Nephron progenitor cell (in vitro differentiated cells): ENCODE measurements around the gene DDX54.
"Not testable (repeated sequence)": the region's sequence is repeated elsewhere in the genome, so short reads cannot be mapped to it uniquely, and the experiment has no call there.

ENCODE experiments used
- DNase-seq: peaks from one replicate; pipeline ENCODE4 v3.0.0; 2021
- H3K27ac Mint-ChIP-seq: 2 replicates; pipeline ENCODE4 v1.8.0; 2021; ENCODE audit warnings: mild to moderate bottlenecking, moderate library complexity, mixed read lengths
- H3K27me3 Mint-ChIP-seq: 2 replicates; pipeline ENCODE4 v1.8.0; 2021; ENCODE audit warnings: mild to moderate bottlenecking, low read depth, mixed read lengths; ENCODE audit not compliant: poor library complexity
- H3K36me3 Mint-ChIP-seq: 2 replicates; pipeline ENCODE4 v1.8.0; 2021; ENCODE audit warnings: low read depth, mixed read lengths
- H3K4me1 Mint-ChIP-seq: 2 replicates; pipeline ENCODE4 v1.8.0; 2021; ENCODE audit warnings: mixed read lengths
- H3K4me3 Mint-ChIP-seq: 2 replicates; pipeline ENCODE4 v1.8.0; 2021; ENCODE audit warnings: mild to moderate bottlenecking, moderate library complexity, mixed read lengths
- H3K9me3 Mint-ChIP-seq: 2 replicates; pipeline ENCODE4 v1.8.0; 2021; ENCODE audit warnings: mild to moderate bottlenecking, moderate library complexity, mixed read lengths
- TF ChIP-seq, protein P1 (sequence below): fragments of 200-600 bp; sonication (generic); IDR thresholded peaks from 2 replicates; pipeline ENCODE4 v1.5.0; 2021; ENCODE audit warnings: antibody characterized with exemption

Gene DDX54

DNA sequence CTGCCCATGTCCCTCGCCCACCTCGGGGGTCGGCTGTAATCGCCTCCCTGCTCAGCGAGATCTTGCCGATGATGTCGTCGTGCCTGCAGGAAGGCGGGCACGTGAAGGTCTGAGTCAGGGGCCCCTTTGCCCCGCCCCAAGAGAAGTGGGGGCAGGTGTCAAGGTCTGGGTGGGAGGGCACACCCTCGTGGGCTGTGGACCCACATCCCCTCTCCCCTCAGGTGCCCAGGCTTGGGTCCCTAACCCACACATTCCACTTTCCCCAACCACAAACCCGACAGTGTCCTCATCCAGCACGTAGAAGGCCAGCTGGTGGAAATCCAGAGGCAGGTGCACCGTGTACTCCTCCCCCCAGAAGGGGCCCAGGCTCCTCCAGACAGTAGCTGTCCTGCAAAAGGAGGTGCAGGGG lies 57.5 kb downstream of the DDX54 start:
- Mint-ChIP-seq H3K4me3 (no peak overlapping the region), H3K9me3 (peaks cover 13% of the 10 kb centered on the region), H3K36me3 (no peaks in the 10 kb centered on the region), H3K4me1 (no peaks in the 10 kb centered on the region), H3K27me3 (peaks cover 51% of the 10 kb centered on the region), H3K27ac (no peak overlapping the region)
- no peak for DNase-seq
- TF ChIP-seq, protein P1, sequence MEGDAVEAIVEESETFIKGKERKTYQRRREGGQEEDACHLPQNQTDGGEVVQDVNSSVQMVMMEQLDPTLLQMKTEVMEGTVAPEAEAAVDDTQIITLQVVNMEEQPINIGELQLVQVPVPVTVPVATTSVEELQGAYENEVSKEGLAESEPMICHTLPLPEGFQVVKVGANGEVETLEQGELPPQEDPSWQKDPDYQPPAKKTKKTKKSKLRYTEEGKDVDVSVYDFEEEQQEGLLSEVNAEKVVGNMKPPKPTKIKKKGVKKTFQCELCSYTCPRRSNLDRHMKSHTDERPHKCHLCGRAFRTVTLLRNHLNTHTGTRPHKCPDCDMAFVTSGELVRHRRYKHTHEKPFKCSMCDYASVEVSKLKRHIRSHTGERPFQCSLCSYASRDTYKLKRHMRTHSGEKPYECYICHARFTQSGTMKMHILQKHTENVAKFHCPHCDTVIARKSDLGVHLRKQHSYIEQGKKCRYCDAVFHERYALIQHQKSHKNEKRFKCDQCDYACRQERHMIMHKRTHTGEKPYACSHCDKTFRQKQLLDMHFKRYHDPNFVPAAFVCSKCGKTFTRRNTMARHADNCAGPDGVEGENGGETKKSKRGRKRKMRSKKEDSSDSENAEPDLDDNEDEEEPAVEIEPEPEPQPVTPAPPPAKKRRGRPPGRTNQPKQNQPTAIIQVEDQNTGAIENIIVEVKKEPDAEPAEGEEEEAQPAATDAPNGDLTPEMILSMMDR: no peak

DNA sequence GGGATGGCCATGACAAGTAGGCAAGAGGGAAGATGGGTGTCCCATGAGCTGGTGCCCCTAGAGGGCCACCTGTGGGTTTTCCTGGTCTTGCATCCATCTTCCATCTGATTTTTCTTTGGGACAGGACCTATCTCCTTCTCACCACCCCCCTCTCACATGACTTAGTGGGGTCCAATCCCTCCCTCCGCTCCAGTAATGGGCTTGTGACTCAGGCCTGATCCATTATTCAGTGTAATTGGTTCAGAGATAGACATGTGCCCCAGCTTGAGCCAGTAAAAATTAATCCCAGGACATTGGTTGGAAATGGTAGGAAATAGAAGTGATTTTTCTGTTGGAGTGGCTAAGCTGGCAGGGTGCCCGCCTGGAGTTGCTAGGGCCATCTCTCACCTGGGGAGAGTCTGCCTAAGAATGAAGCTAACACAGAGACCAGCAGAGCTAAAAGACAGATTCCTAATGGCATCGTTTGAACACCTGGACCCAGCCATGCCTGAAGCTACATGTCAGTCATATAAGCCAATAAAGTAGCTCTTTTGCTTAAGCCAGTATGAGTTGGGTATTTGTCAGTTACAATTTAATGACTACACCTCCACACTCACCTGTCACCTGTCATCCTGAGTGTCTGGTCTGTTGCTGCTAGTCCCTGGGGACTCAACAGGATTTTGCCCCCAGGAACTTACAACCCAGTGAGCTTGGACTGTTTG lies 64.5 kb downstream of the DDX54 start:
- H3K9me3 Mint-ChIP-seq: peaks cover 15% of the 10 kb centered on the region
- TF ChIP-seq, protein P1: no peak
- H3K4me1 Mint-ChIP-seq: no peaks in the 10 kb centered on the region
- no peaks in the 10 kb centered on the region for H3K36me3 Mint-ChIP-seq
- no peak overlapping the region for H3K4me3 Mint-ChIP-seq
- no peak for DNase-seq
- peaks cover 44% of the 10 kb centered on the region for H3K27me3 Mint-ChIP-seq
- H3K27ac Mint-ChIP-seq: no peak overlapping the region

DNA sequence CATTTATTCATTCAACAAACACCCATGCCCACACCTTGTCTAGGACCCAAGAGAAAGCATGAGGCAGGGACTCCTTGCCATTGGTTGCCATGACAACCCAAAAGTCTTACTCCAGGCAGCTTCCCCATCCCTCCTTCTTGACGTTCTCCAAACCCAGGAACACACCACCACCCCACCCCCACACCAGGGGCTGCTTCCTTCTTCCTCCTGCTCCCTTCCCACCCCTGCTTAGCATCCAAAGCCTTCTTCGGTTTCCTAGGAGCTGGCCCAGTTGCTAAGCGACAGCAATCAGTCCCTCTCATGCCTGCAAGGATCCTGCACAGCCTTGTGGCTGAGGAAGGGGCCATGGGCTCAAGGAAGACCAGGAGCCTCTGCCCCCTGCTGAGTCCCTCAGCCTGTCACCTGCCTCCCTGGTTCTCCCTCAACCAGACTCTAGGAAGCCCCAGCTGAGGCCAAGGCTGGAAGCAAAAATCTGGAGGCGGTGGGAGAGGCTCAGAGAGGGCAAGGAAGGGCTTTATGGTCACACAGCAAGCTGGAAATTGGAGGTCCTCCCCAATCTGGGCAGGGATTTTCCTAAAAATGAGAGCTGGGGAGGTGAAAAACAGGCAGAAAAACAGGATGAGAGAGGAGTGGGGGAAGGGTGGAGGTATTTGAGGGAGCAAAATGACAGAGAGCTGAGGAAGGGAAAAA lies 65.2 kb downstream of the DDX54 start:
- no peaks in the 10 kb centered on the region for H3K36me3 Mint-ChIP-seq
- no peak overlapping the region for H3K4me3 Mint-ChIP-seq
- no peak overlapping the region for H3K27ac Mint-ChIP-seq
- TF ChIP-seq, protein P1: no peak
- H3K4me1 Mint-ChIP-seq: no peaks in the 10 kb centered on the region
- H3K27me3 Mint-ChIP-seq: peaks cover 48% of the 10 kb centered on the region
- no peak for DNase-seq
- peaks cover 15% of the 10 kb centered on the region for H3K9me3 Mint-ChIP-seq

DNA sequence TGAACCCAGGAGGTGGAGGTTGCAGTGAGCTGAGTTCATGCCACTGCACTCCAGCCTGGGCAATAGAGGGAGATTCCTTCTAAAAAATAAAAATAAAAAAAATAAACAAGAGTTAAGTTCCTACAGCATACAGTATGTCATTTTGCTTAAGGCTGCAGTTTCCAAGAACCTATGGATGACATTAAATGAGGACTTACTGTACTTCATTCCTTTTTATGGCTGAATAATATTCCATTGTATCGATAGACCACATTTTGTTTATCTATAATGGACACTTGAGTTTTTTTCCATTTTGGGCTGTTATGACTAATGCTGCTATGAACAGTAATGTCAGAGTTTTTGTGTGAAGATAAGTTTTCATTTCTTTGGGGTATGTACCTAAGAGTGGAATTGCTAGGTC lies 67.1 kb downstream of the DDX54 start:
- peaks cover 3% of the 10 kb centered on the region for H3K4me1 Mint-ChIP-seq
- TF ChIP-seq, protein P1: no peak
- no peaks in the 10 kb centered on the region for H3K36me3 Mint-ChIP-seq
- DNase-seq: no peak
- H3K27me3 Mint-ChIP-seq: peaks cover 35% of the 10 kb centered on the region
- H3K4me3 Mint-ChIP-seq: no peak overlapping the region
- H3K9me3 Mint-ChIP-seq: peaks cover 5% of the 10 kb centered on the region
- H3K27ac Mint-ChIP-seq: no peak overlapping the region

DNA sequence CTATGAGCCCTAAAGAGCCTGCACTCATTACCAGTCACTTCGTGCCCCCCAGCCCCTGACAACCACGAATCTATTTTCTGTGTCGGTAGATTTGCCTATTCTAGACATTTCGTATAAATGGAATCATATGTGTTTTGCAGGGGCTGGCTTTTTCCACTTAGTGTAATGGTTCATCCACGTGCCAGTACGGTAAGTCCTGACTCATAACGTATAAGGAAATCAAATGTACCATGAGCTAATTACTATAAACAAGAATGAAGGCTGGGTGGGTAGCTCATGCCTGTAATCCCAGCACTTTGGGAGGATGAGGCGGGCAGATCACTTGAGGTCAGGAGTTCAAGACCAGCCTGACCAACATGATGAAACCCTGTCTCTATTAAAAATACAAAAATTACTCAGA lies 67.6 kb downstream of the DDX54 start:
- H3K4me3 Mint-ChIP-seq, H3K27ac Mint-ChIP-seq: not testable (repeated sequence)

DNA sequence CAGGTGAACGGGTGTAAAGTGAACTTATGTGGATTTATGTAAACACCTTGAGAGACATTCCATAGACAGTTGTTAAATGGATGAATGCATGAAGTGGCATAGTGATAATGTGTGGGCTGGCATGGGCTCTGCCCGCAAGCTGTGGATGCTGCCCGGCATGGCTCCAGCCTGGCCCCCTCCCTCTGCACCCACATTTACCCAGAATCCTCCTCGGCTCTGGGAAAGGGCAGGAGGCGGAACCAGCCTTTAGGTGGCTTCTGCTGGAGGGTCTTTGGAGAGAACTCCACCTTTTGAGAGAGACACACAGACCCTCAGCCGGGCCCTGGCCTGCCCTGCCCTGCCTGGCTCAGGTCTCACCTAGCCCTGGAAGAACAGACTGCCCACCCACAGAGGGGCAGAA lies 68.4 kb downstream of the DDX54 start:
- Mint-ChIP-seq H3K4me1 (peaks cover 3% of the 10 kb centered on the region), H3K36me3 (no peaks in the 10 kb centered on the region), H3K9me3 (no peaks in the 10 kb centered on the region), H3K4me3 (no peak overlapping the region), H3K27me3 (peaks cover 24% of the 10 kb centered on the region), H3K27ac (no peak overlapping the region)
- DNase-seq: no peak
- TF ChIP-seq, protein P1: no peak

More for the DNA sequence above, 67.6 kb downstream of the DDX54 start:
- H3K27me3 Mint-ChIP-seq: peaks cover 32% of the 10 kb centered on the region
- not testable (repeated sequence) for H3K4me1 Mint-ChIP-seq, DNase-seq, H3K36me3 Mint-ChIP-seq, H3K9me3 Mint-ChIP-seq
